HG02678 (cell line): ENCODE measurements around the gene AP3D1.
"Not testable (repeated sequence)": the region's sequence is repeated elsewhere in the genome, so short reads cannot be mapped to it uniquely, and the experiment has no call there.

Experiments
- ATAC-seq: cut with Tn5 transposase; IDR thresholded peaks from one replicate; pipeline ENCODE4 v1.9.1; 2021; ENCODE audit warnings: mild to moderate bottlenecking, moderate library complexity; ENCODE audit not compliant: unreplicated experiment

AP3D1 gene

DNA sequence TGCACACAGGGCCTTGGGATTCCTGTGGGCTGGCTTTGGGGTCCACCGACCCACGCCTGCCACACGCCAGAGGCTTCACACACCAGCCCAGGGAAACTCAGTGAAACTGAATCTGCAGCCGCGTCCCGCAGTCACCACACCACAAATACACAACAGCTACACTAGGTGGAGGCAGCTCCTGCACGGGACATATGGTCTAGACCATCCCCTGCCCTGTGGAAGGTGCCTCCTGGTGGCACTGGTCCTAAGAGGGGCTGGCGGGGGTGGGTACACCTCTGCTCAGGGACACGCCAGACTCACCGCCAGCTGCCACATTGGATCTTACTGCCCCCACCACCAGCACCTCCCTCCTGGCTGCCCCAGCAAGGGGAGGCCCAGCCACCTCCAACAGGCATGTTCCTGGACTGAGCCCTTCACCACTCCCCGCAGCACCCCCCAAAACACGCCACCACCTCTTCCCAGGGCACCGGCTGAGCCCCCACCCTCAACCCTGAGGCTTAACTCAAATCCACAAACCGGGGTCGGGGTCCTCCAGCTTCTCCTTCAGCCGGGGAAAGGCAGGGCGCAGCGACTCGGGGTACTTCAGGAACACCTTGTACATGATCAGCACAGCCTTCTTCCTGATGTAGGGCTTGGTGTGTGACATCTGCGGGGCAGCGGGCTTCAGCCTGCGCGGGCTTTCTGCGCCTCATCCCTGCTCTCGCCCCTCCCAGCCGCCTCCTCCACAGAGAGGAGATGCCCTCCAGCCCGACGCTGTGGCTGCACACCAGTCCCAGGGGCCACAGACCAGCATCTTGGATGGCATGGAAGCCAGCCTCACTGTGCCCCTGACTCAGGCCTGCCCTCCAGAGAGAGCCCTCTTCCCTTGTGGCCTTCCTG, 21.2 kb downstream of the AP3D1 start:
- ATAC-seq = no peak

DNA sequence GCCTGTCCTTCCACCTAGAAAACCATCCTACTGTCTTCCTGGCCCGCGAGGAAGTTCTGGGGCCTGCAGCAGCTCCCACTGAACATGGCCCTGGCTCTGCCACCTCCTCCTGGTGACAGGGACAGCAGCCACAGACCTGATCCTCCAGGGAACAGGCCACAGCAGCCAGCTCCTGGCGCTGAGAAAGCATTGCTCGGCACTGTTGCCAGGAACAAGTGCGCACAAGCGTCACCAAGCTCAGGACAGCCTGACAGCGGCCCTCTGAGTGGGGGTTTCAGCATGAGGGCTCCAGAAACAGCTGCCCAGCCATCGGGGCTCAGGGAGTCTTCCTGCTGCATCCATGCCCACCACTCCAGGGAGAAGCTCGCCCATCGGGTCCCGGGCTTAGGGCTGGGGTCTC, 21.9 kb downstream of the AP3D1 start:
- ATAC-seq = no peak

DNA sequence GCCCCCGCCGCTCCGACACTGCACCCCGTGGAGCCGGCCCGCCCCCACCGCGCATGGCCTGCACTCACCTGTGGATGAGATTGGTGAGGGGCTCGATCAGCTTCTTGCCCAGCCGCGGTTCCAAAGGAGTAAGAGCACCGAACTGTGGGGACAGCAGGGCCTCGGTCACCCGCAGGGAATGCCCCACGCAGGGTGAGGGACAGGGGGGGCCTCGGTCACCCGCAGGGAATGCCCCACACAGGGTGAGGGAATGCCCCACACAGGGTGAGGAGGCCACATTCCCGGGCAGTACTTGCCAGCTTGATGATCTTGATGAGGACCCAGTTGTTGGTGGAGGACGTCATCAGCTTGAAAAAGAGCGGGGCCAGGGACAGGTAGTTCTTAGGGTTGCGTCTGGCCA, 22.3 kb downstream of the AP3D1 start:
- no peak for ATAC-seq

- not testable (repeated sequence) for ATAC-seq
Observed at GRCh38 chr19:2128252-2128651, 23.1 kb downstream of the AP3D1 start.

DNA sequence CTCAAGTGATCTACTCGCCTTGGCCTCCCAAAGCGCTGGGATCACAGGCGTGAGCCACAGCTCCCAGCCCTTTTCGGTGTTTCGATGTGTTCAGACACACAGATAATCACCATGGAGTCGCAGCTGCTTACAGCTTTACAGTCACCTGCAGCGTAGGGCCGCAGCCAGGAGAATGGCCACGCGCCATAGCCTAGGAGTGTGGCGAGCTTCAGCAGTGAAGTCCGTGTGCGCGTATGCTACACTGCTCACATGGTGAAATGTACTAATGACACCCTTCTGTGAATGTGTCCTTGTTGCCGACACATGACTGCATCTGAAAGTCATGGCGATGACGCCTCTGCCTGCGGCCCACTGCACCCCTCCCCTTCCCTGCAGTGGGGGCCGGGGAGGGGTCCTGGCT, 23.6 kb downstream of the AP3D1 start:
- ATAC-seq = no peak

- no peak for ATAC-seq
Observed at GRCh38 chr19:2126879-2127518, 24.4 kb downstream of the AP3D1 start.

DNA sequence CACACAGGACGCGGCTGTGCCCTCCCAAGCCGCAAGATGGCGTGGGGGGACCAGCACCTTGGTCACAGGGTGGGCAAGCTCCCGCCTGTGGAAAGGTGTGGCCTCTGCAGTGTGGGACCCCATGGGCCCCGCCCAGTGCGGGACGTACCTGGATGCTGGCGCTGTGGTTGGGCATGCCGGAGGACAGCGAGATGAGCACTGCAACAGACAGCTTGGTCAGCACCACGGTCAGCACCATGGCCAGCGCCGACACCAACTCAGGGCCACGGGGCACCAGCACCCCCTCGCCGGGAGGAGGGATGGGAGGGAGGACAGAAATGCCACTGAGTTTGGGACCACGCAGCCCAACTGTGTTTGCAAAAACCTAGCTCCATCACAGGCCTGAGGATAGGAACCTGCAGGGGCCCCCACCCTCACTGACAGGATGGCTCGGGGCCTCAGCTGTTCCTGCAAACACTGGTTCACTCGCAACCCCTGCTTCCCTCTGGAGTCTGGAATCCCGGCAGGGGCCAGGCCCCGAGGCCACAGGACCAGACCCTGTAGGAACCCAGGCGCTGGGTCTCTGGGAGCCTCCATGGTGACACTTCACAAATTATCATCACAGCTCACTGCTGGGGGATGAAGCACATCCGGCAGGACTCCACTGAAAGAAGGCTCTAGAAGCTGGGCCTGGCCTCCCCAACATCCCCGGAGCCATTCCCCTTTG, 27.5 kb downstream of the AP3D1 start:
- no peak for ATAC-seq

DNA sequence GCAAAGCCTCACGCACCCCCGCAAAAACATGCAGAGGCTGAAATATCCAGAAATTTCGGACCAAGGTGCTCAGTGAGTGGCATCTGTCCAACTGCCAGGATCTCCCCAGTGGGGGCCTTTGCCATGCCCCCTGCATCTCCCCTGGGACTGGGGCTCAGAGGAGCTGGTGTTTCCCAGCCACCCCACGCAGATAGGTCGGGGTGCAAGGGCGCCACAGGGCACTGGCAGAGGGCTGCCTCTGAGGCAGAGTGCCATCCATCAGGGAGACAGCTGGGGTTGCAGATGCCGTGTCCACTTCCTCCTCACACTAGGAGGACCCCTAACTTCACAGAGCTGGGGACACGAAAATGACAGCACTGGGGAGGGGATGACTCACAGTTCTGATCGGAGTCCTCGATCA, 28.4 kb downstream of the AP3D1 start:
- no peak for ATAC-seq

DNA sequence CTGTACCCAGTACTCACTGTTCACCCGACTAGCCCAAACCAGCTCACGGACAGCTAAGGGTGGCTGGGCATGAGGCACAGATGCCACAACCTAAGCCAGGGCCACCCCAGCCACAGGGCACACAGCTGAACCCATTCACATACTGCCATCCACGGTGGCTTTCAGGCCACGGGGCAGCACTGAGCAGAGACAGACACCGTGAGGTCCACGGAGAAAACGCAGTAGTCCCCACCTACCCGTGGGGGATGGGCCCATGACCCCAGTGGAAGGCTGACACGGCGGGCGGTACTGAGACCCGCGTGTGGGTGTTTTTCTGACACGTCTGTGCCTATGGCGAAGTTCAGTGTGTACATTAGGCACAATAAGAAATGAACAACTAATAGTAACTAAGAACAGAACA, 29.1 kb downstream of the AP3D1 start:
- no peak for ATAC-seq

GRCh38 chr19:2121416-2122051, 29.8 kb downstream of the AP3D1 start:
- ATAC-seq = no peak

DNA sequence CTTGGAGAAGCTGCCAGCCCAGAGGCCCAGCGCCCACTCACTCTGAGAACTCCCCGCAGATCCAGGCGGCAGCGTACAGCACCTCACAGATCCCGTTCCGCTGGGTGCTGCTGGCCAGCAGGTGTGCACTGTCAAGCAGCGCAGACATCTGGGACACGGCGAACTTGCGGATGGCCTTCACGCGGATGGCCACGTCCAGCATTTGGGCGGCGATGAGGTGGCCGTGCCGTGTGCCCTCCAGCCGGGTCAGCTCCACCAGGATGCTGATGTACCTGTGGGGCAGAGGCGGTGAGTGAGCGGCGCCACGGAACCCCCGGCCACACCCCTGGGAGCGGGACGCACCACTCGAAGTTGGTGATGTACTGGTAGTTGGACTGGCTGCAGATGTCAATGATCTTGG, 30.5 kb downstream of the AP3D1 start:
- no peak for ATAC-seq

- ATAC-seq = no peak
Observed at GRCh38 chr19:2119921-2120785, 31.2 kb downstream of the AP3D1 start.

- no peak for ATAC-seq
Observed at GRCh38 chr19:2118438-2118837, 32.9 kb downstream of the AP3D1 start.

- ATAC-seq = no peak
Observed at GRCh38 chr19:2117215-2117960, 34.0 kb downstream of the AP3D1 start.

GRCh38 chr19:2116507-2116906, 34.9 kb downstream of the AP3D1 start:
- ATAC-seq = no peak

DNA sequence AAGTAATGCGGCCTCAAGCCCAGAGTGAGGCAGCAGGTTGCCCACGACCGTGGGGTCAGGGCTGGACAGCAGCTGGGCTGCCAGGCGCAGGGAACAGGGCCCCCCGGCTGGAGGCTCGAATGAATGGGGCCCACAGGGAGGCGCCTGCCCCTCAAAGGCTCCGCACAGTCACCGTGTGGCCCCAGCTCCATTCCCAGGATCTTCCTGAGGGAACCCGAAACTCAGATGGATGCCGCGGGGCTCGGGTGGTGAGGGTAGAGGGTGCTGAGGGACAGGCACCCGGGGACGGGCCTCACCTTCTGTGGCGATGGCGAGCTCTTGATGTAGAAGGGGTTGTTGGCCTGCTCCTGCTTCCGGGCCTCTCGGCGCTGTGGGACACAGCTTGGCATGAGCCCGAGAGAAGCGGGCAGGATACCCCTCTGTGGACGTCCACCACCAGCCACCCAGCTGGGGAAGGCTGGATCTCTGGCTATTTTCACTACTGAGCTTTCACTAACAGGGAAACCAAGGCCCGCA, 35.4 kb downstream of the AP3D1 start:
- ATAC-seq = no peak

GRCh38 chr19:2115324-2115723, 36.0 kb downstream of the AP3D1 start:
- no peak for ATAC-seq

- ATAC-seq = no peak
Observed at GRCh38 chr19:2114821-2115220, 36.5 kb downstream of the AP3D1 start.

DNA sequence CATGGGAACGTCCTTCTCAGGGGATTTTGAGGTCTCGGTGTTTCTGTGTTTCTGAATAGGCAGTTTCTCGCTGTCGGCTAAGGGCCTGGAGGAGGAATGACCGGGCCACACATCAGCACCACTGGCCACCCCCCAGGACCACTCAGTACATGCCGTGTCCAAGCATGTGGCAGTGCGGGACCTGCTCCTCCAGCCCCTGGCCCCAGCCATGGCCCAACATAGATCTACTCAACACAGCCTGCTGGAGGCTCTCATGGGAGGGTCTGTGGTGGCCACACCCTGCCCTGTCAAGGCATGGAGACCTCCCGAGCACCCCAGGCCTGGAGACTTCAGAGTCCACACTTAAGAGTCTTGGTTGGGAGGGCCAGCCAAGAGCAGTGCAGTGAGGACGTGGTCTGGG, 37.1 kb downstream of the AP3D1 start:
- ATAC-seq = no peak
